Measurements from ENCODE around the gene ATP13A5.
A peak's percentile ranks its signal among the peaks of the same experiment; 100 is the strongest.

Gene ATP13A5

GRCh38 chr3:193301433-193301832, 77.1 kb downstream of the ATP13A5 start:
- H3K9me3 ChIP-seq: no peaks in the 10 kb centered on the region
- TF ChIP-seq CTCF (IDR thresholded peaks at IDR 0.05; ENCODE audit: low read depth, low read length): no peak
- no peak overlapping the region for H3K4me3 ChIP-seq (ENCODE audit: low read depth, low read length)
- DNase-seq: no peak
- H3K36me3 ChIP-seq: no peaks in the 10 kb centered on the region
- H3K4me1 ChIP-seq: no peaks in the 10 kb centered on the region
- H3K27me3 ChIP-seq: no peaks in the 10 kb centered on the region

- H3K36me3 ChIP-seq: no peaks in the 10 kb centered on the region
- no peaks in the 10 kb centered on the region for H3K9me3 ChIP-seq
- no peak for DNase-seq
- no peaks in the 10 kb centered on the region for H3K4me1 ChIP-seq
- no peaks in the 10 kb centered on the region for H3K27me3 ChIP-seq
- no peak overlapping the region for H3K4me3 ChIP-seq (ENCODE audit: low read depth, low read length)
- TF ChIP-seq CTCF (IDR thresholded peaks at IDR 0.05; ENCODE audit: low read depth, low read length): no peak
These were observed 81.1 kb downstream of the ATP13A5 start for GRCh38 chr3:193297421-193297820.

GRCh38 chr3:193295985-193296384, 82.6 kb downstream of the ATP13A5 start:
- no peaks in the 10 kb centered on the region for H3K36me3 ChIP-seq

GRCh38 chr3:193292386-193292785, 86.2 kb downstream of the ATP13A5 start:
- Histone ChIP-seq H3K36me3 (no peaks in the 10 kb centered on the region), H3K4me3 (ENCODE audit: low read depth, low read length) (no peak overlapping the region), H3K4me1 (no peaks in the 10 kb centered on the region), H3K27me3 (no peaks in the 10 kb centered on the region), H3K9me3 (no peaks in the 10 kb centered on the region)
- TF ChIP-seq CTCF (IDR thresholded peaks at IDR 0.05; ENCODE audit: low read depth, low read length): no peak
- DNase-seq: no peak

More at GRCh38 chr3:193295985-193296384, 82.6 kb downstream of the ATP13A5 start:
- peak; percentile 1; the same call in 1 of the 2 replicates for TF ChIP-seq CTCF (IDR thresholded peaks at IDR 0.05; ENCODE audit: low read depth, low read length)
- Histone ChIP-seq H3K4me1 (no peaks in the 10 kb centered on the region), H3K27me3 (no peaks in the 10 kb centered on the region), H3K4me3 (ENCODE audit: low read depth, low read length) (no peak overlapping the region), H3K9me3 (no peaks in the 10 kb centered on the region)
- DNase-seq: no peak

GRCh38 chr3:193271101-193271840, 107.3 kb downstream of the ATP13A5 start:
- no peaks in the 10 kb centered on the region for H3K36me3 ChIP-seq
- no peak overlapping the region for H3K4me3 ChIP-seq (ENCODE audit: low read depth, low read length)
- no peaks in the 10 kb centered on the region for H3K4me1 ChIP-seq
- no peak for DNase-seq
- TF ChIP-seq CTCF (IDR thresholded peaks at IDR 0.05; ENCODE audit: low read depth, low read length): no peak
- peaks cover 4% of the 10 kb centered on the region for H3K27me3 ChIP-seq
- no peaks in the 10 kb centered on the region for H3K9me3 ChIP-seq

- Histone ChIP-seq H3K4me3 (ENCODE audit: low read depth, low read length) (no peak overlapping the region), H3K27me3 (peaks cover 4% of the 10 kb centered on the region)
These were observed 108.1 kb downstream of the ATP13A5 start for GRCh38 chr3:193270451-193270850.

More at GRCh38 chr3:193270451-193270850, 108.1 kb downstream of the ATP13A5 start:
- no peaks in the 10 kb centered on the region for H3K36me3 ChIP-seq
- no peaks in the 10 kb centered on the region for H3K9me3 ChIP-seq
- no peaks in the 10 kb centered on the region for H3K4me1 ChIP-seq
- no peak for DNase-seq
- TF ChIP-seq CTCF (IDR thresholded peaks at IDR 0.05; ENCODE audit: low read depth, low read length): no peak

All from BE2C (cell line).